NK-92 treated with Interleukin-12 subunit alpha and Interleukin-12 subunit beta, amount 100 ng/mL, for 24 hours (cell line): ENCODE measurements around the gene TRIM23.
A peak's percentile ranks its signal among the peaks of the same experiment; 100 is the strongest.

Experiments
- DNase-seq: peaks from one replicate; lab custom pipeline; 2025; lab: John Stamatoyannopoulos, UW

Gene TRIM23

GRCh38 chr5:65563777-65564176 is 60.4 kb downstream of the TRIM23 start:
- DNase-seq = no peak

- peak; percentile 94 for DNase-seq
These were observed 61.1 kb downstream of the TRIM23 start, which contains the start of the genes CENPK and PPWD1 for GRCh38 chr5:65562731-65563701. TSS of gene CENPK (minus strand) at chr5:65563168. CDS start at chr5:65554907, 8,261 bp downstream. TSS of gene PPWD1 (plus strand) at chr5:65563296. CDS start at chr5:65563311, 15 bp downstream.

- DNase-seq = no peak
These were observed 67.4 kb downstream of the TRIM23 start for GRCh38 chr5:65556718-65557117.

GRCh38 chr5:65556181-65556580 is 68.0 kb downstream of the TRIM23 start:
- DNase-seq = no peak

GRCh38 chr5:65555287-65555686 is 68.8 kb downstream of the TRIM23 start:
- DNase-seq = no peak

GRCh38 chr5:65553941-65554340 is 70.2 kb downstream of the TRIM23 start:
- DNase-seq = no peak

GRCh38 chr5:65548281-65548680 is 75.9 kb downstream of the TRIM23 start:
- DNase-seq = no peak

GRCh38 chr5:65546141-65546540 is 78.0 kb downstream of the TRIM23 start:
- DNase-seq = no peak

GRCh38 chr5:65544473-65544872 is 79.7 kb downstream of the TRIM23 start:
- no peak for DNase-seq

GRCh38 chr5:65539827-65540226 is 84.3 kb downstream of the TRIM23 start:
- no peak for DNase-seq
